HEK293 (cell line): ENCODE data around the gene ANKRD39.
A peak's percentile ranks its signal among the peaks of the same experiment; 100 is the strongest.

ENCODE experiments used
- CTCF ChIA-PET: fragments of 350-600 bp; formaldehyde crosslinking; extraction: SDS; loops from one replicate; lab custom pipeline; 2021; ENCODE audit warnings: antibody characterized with exemption; lab: Yijun Ruan, JAX
- POLR2A ChIA-PET: fragments of 300-600 bp; formaldehyde crosslinking; extraction: SDS; loops from one replicate; lab custom pipeline; 2020; ENCODE audit warnings: antibody characterized with exemption, inconsistent platforms; lab: Yijun Ruan, JAX
- H3K27ac ChIP-seq: fragments of 200-500 bp; sonication (Bioruptor generic); 2 replicates; pipeline ENCODE4 v1.5.1; 2014; ENCODE audit warnings: low read depth, low read length, control low read depth, inconsistent platforms; ENCODE audit errors: extremely low read depth
- H3K36me3 ChIP-seq, 2 experiments: fragments of 200-500 bp in 1 of 2; sonication (Bioruptor generic) in 1 of 2; 1 replicate in 1 of 2; 2 replicates in 1 of 2; pipeline ENCODE4 v1.5.1; 2014 to 2017; ENCODE audit warnings: inconsistent platforms in 2 of 2, low read length in 2 of 2; ENCODE audit not compliant: control insufficient read depth in 2 of 2, insufficient read depth in 1 of 2
- H3K4me1 ChIP-seq: fragments of 200-500 bp; sonication (Bioruptor generic); 2 replicates; pipeline ENCODE4 v1.5.1; 2014; ENCODE audit warnings: mild to moderate bottlenecking, low read length, inconsistent platforms; ENCODE audit not compliant: control insufficient read depth, insufficient read depth
- H3K4me3 ChIP-seq: 2 replicates; pipeline ENCODE4 v1.5.1; 2011; ENCODE audit warnings: low read depth, mild to moderate bottlenecking, control low read depth, low read length, moderate library complexity
- H3K9me3 ChIP-seq: fragments of 200-500 bp; sonication (Bioruptor generic); 2 replicates; pipeline ENCODE4 v1.5.1; 2014; ENCODE audit warnings: low read depth, low read length, inconsistent platforms; ENCODE audit not compliant: control insufficient read depth, insufficient read depth
- CTCF ChIP-seq: fragments of 450-650 bp; formaldehyde crosslinking; IDR thresholded peaks from 2 replicates; pipeline ENCODE4 v1.5.1; 2016; ENCODE audit warnings: missing biosample characterization, missing genetic modification characterization
- EGR2 ChIP-seq: fragments of 450-650 bp; formaldehyde crosslinking; IDR thresholded peaks from 2 replicates; pipeline ENCODE4 v1.5.1; 2016; ENCODE audit warnings: low read depth, missing biosample characterization, missing genetic modification characterization
- GLIS1 ChIP-seq: fragments of 450-650 bp; formaldehyde crosslinking; IDR thresholded peaks from 2 replicates; pipeline ENCODE4 v1.5.1; 2016; ENCODE audit warnings: missing biosample characterization, missing genetic modification characterization
- IKZF3 ChIP-seq: fragments of 450-650 bp; IDR thresholded peaks from 2 replicates; pipeline ENCODE4 v1.5.0; 2018; ENCODE audit warnings: missing biosample characterization, mild to moderate bottlenecking, missing genetic modification characterization, moderate library complexity
- KLF1 ChIP-seq: fragments of 450-650 bp; formaldehyde crosslinking; IDR thresholded peaks from 2 replicates; pipeline ENCODE4 v1.5.1; 2016; ENCODE audit warnings: missing biosample characterization, missing genetic modification characterization
- KLF10 ChIP-seq: fragments of 450-650 bp; IDR thresholded peaks from 2 replicates; pipeline ENCODE4 v1.5.1; 2018; ENCODE audit warnings: missing biosample characterization, mild to moderate bottlenecking, missing genetic modification characterization
- KLF8 ChIP-seq: fragments of 450-650 bp; formaldehyde crosslinking; IDR thresholded peaks from 2 replicates; pipeline ENCODE4 v1.5.1; 2016; ENCODE audit warnings: missing biosample characterization, missing genetic modification characterization
- PATZ1 ChIP-seq: fragments of 450-650 bp; formaldehyde crosslinking; IDR thresholded peaks from 2 replicates; pipeline ENCODE4 v1.5.1; 2016; ENCODE audit warnings: missing biosample characterization, missing genetic modification characterization
- SP2 ChIP-seq: fragments of 450-650 bp; formaldehyde crosslinking; IDR thresholded peaks from 2 replicates; pipeline ENCODE4 v1.5.1; 2016; ENCODE audit warnings: missing biosample characterization, missing genetic modification characterization
- SP3 ChIP-seq: fragments of 450-650 bp; formaldehyde crosslinking; IDR thresholded peaks from 2 replicates; pipeline ENCODE4 v1.5.1; 2016; ENCODE audit warnings: missing biosample characterization, missing genetic modification characterization
- SP7 ChIP-seq: fragments of 450-650 bp; formaldehyde crosslinking; IDR thresholded peaks from 2 replicates; pipeline ENCODE4 v1.5.1; 2016; ENCODE audit warnings: missing biosample characterization, missing genetic modification characterization
- ZBTB20 ChIP-seq: fragments of 450-650 bp; formaldehyde crosslinking; IDR thresholded peaks from 2 replicates; pipeline ENCODE4 v1.5.1; 2016; ENCODE audit warnings: missing biosample characterization, missing genetic modification characterization
- ZBTB48 ChIP-seq: fragments of 450-650 bp; formaldehyde crosslinking; IDR thresholded peaks from 2 replicates; pipeline ENCODE4 v1.5.1; 2016; ENCODE audit warnings: missing biosample characterization, missing genetic modification characterization
- ZBTB8A ChIP-seq: fragments of 450-650 bp; formaldehyde crosslinking; IDR thresholded peaks from 2 replicates; pipeline ENCODE4 v1.5.1; 2016; ENCODE audit warnings: missing biosample characterization, missing genetic modification characterization
- ZEB2 ChIP-seq: fragments of 450-650 bp; formaldehyde crosslinking; IDR thresholded peaks from 2 replicates; pipeline ENCODE4 v1.5.1; 2016; ENCODE audit warnings: missing biosample characterization, missing genetic modification characterization
- ZFHX2 ChIP-seq: fragments of 450-650 bp; formaldehyde crosslinking; conservative IDR thresholded peaks from 2 replicates; pipeline ENCODE4 v1.5.1; 2016; ENCODE audit warnings: missing biosample characterization, missing genetic modification characterization
- ZNF221 ChIP-seq: fragments of 450-650 bp; formaldehyde crosslinking; IDR thresholded peaks from 2 replicates; pipeline ENCODE4 v1.5.1; 2017; ENCODE audit warnings: missing biosample characterization, missing genetic modification characterization, borderline replicate concordance
- ZNF416 ChIP-seq: fragments of 450-650 bp; formaldehyde crosslinking; IDR thresholded peaks from 2 replicates; pipeline ENCODE4 v1.5.1; 2016; ENCODE audit warnings: missing biosample characterization, missing genetic modification characterization
- ZNF423 ChIP-seq: fragments of 450-650 bp; formaldehyde crosslinking; IDR thresholded peaks from 2 replicates; pipeline ENCODE4 v1.5.1; 2016; ENCODE audit warnings: missing biosample characterization, missing genetic modification characterization
- ZNF626 ChIP-seq: fragments of 450-650 bp; sonication (Bioruptor Pico); formaldehyde crosslinking; IDR thresholded peaks from 2 replicates; pipeline ENCODE4 v1.5.1; 2018; ENCODE audit warnings: missing biosample characterization, missing genetic modification characterization, inconsistent platforms
- ZNF629 ChIP-seq: fragments of 450-650 bp; formaldehyde crosslinking; IDR thresholded peaks from 2 replicates; pipeline ENCODE4 v1.5.1; 2017; ENCODE audit warnings: missing biosample characterization, missing genetic modification characterization
- ZNF677 ChIP-seq: fragments of 450-650 bp; IDR thresholded peaks from 2 replicates; pipeline ENCODE4 v1.5.0; 2018; ENCODE audit warnings: missing biosample characterization, mild to moderate bottlenecking, missing genetic modification characterization, moderate library complexity
- ZXDB ChIP-seq: fragments of 450-650 bp; formaldehyde crosslinking; IDR thresholded peaks from 2 replicates; pipeline ENCODE4 v1.5.1; 2016; ENCODE audit warnings: missing biosample characterization, missing genetic modification characterization
- TF ChIP-seq, protein P1 (sequence below): fragments of 450-650 bp; formaldehyde crosslinking; conservative IDR thresholded peaks from 2 replicates; pipeline ENCODE4 v1.5.1; 2016; ENCODE audit warnings: low read depth, missing biosample characterization, missing genetic modification characterization
- TF ChIP-seq, protein P2 (sequence below): fragments of 450-650 bp; formaldehyde crosslinking; IDR thresholded peaks from 2 replicates; pipeline ENCODE4 v1.5.1; 2017; ENCODE audit warnings: missing biosample characterization, missing genetic modification characterization
- TF ChIP-seq, protein P3 (sequence below): fragments of 450-650 bp; formaldehyde crosslinking; IDR thresholded peaks from 2 replicates; pipeline ENCODE4 v1.5.1; 2016; ENCODE audit warnings: missing biosample characterization, missing genetic modification characterization

ANKRD39 gene

DNA sequence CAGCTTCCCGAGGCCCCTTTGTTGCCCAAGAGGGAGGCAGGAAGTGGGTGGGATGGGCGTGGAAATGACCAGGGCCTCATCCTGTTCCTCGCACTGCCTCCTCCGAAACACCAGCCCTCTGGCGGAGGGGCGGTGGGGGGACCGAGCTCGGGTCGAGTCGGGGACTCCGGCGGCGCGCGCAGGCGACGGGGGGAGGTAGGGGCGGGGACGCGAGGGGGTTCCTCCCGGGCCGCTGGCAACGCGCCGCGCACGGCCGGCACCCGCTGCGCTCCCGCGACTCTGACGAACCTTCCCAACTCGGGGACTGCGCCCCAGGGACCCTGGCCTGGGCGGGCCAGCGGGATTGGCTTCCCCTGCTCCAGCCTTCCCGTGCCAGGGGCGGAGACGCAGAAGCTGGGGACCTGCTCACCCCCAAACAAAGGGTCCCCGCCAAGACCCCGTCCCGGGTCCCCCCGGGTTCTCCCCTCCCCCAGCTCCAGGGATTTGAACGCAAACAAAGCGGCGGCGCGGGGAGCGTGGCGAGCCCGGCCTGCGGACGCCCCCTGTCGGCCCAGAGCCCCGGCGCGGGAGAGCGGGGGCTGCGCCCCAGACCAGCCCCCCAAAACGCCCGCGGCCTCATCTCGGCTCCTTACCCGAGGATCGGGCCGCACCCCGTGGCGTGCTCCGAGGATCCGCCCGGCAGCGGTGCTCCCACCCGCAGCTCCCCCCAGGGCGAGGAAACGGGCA is 10.9 kb upstream of the ANKRD39 start:
- POLR2A ChIA-PET = interaction anchor here (0.6 to 3.7 kb wide), 11 partner anchors 8 to 769 kb away, joined by 3 to 39 read pairs (median 4); partner anchors contain the start of genes ANKRD36, ANKRD39 and CNNM3
- Histone ChIP-seq H3K36me3 (peaks cover 0 to 40% of the 10 kb centered on the region in 2 experiments; a peak in 1 of 3 replicates), H3K4me3 (peak overlapping the region; percentile 87), H3K9me3 (no peaks in the 10 kb centered on the region), H3K27ac (peak overlapping the region; percentile 93), H3K4me1 (peaks cover 3% of the 10 kb centered on the region; the same call in 1 of the 2 replicates)
- CTCF ChIA-PET = interaction anchor here (0.6 to 3.9 kb wide), 12 partner anchors 11 to 244 kb away, joined by 3 to 33 read pairs (median 3); partner anchors contain the start of genes ANKRD36 and ANKRD39
- TF ChIP-seq ZNF221 (tag by site-specific recombination) (no peak), ZNF626 (tag by site-specific recombination) (no peak), KLF8 (tag by site-specific recombination) (peak; percentile 49; the same call in 1 of the 2 replicates), ZEB2 (tag by site-specific recombination) (0 out of 2 replicates have a peak, but pooled peaks have one; percentile 51), SP7 (tag by site-specific recombination) (peak; percentile 33; the same call in 1 of the 2 replicates), ZXDB (peak; percentile 42), ZNF677 (no peak), EGR2 (tag by site-specific recombination) (0 out of 2 replicates have a peak, but pooled peaks have one; percentile 19), ZBTB48 (peak; percentile 59; the same call in 1 of the 2 replicates), ZNF629 (tag by site-specific recombination) (no peak), GLIS1 (tag by site-specific recombination) (peak; percentile 16; the same call in 1 of the 2 replicates), ZNF423 (tag by site-specific recombination) (peak; percentile 59), SP2 (tag by site-specific recombination) (peak; percentile 80), ZBTB20 (tag by site-specific recombination) (peak; percentile 87; the same call in 1 of the 2 replicates), KLF10 (tag by site-specific recombination) (peak; percentile 42; the same call in 1 of the 2 replicates), ZNF416 (tag by site-specific recombination) (no peak), KLF1 (no peak), ZFHX2 (tag by site-specific recombination) (peak; percentile 44), CTCF (peak; percentile 49), SP3 (tag by site-specific recombination) (peak; percentile 67), IKZF3 (tag by site-specific recombination) (0 out of 2 replicates have a peak, but pooled peaks have one; percentile 45), PATZ1 (peak; percentile 67), ZBTB8A (peak; percentile 75; the same call in 1 of the 2 replicates)
- TF ChIP-seq, protein P1, sequence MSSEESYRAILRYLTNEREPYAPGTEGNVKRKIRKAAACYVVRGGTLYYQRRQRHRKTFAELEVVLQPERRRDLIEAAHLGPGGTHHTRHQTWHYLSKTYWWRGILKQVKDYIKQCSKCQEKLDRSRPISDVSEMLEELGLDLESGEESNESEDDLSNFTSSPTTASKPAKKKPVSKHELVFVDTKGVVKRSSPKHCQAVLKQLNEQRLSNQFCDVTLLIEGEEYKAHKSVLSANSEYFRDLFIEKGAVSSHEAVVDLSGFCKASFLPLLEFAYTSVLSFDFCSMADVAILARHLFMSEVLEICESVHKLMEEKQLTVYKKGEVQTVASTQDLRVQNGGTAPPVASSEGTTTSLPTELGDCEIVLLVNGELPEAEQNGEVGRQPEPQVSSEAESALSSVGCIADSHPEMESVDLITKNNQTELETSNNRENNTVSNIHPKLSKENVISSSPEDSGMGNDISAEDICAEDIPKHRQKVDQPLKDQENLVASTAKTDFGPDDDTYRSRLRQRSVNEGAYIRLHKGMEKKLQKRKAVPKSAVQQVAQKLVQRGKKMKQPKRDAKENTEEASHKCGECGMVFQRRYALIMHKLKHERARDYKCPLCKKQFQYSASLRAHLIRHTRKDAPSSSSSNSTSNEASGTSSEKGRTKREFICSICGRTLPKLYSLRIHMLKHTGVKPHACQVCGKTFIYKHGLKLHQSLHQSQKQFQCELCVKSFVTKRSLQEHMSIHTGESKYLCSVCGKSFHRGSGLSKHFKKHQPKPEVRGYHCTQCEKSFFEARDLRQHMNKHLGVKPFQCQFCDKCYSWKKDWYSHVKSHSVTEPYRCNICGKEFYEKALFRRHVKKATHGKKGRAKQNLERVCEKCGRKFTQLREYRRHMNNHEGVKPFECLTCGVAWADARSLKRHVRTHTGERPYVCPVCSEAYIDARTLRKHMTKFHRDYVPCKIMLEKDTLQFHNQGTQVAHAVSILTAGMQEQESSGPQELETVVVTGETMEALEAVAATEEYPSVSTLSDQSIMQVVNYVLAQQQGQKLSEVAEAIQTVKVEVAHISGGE (tag by site-specific recombination) = peak; percentile 74
- TF ChIP-seq, protein P2, sequence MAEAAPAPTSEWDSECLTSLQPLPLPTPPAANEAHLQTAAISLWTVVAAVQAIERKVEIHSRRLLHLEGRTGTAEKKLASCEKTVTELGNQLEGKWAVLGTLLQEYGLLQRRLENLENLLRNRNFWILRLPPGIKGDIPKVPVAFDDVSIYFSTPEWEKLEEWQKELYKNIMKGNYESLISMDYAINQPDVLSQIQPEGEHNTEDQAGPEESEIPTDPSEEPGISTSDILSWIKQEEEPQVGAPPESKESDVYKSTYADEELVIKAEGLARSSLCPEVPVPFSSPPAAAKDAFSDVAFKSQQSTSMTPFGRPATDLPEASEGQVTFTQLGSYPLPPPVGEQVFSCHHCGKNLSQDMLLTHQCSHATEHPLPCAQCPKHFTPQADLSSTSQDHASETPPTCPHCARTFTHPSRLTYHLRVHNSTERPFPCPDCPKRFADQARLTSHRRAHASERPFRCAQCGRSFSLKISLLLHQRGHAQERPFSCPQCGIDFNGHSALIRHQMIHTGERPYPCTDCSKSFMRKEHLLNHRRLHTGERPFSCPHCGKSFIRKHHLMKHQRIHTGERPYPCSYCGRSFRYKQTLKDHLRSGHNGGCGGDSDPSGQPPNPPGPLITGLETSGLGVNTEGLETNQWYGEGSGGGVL (tag by site-specific recombination) = peak; percentile 93
- TF ChIP-seq, protein P3, sequence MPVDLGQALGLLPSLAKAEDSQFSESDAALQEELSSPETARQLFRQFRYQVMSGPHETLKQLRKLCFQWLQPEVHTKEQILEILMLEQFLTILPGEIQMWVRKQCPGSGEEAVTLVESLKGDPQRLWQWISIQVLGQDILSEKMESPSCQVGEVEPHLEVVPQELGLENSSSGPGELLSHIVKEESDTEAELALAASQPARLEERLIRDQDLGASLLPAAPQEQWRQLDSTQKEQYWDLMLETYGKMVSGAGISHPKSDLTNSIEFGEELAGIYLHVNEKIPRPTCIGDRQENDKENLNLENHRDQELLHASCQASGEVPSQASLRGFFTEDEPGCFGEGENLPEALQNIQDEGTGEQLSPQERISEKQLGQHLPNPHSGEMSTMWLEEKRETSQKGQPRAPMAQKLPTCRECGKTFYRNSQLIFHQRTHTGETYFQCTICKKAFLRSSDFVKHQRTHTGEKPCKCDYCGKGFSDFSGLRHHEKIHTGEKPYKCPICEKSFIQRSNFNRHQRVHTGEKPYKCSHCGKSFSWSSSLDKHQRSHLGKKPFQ (tag by site-specific recombination) = no peak
